T-helper 17 cell (primary cell): Measurements from ENCODE around the gene TSEN54. TPM values are rescaled to one million over a fixed set of nuclear protein-coding genes. Genes with fewer than 3 reads are reported as not detected.
A peak's percentile ranks its signal among the peaks of the same experiment; 100 is the strongest.

Experiments used
- ATAC-seq: fragments of 150-1000 bp; cut with Tn5 transposase; 2 replicates; pipeline ENCODE4 v1.10.0; 2021; ENCODE audit warnings: mild to moderate bottlenecking, moderate library complexity
- DNase-seq, 3 donors: peaks; one replicate each; pipeline versions ENCODE4 v3.0.0 to v3.0.0-alpha.2; 2020 to 2021
- H3K9me3 ChIP-seq: one replicate; pipeline ENCODE4 v1.7.0; 2013; ENCODE audit warnings: low read length, mild to moderate bottlenecking; ENCODE audit not compliant: control insufficient read depth, poor library complexity, severe bottlenecking
- H3K27ac Mint-ChIP-seq: one replicate; pipeline ENCODE4 v1.8.0; 2022; ENCODE audit warnings: mild to moderate bottlenecking, moderate library complexity, mixed read lengths
- H3K27me3 Mint-ChIP-seq: one replicate; pipeline ENCODE4 v1.8.0; 2022; ENCODE audit warnings: mixed read lengths
- H3K36me3 Mint-ChIP-seq: one replicate; pipeline ENCODE4 v1.8.0; 2022; ENCODE audit warnings: low read depth, mixed read lengths
- H3K4me1 Mint-ChIP-seq: one replicate; pipeline ENCODE4 v1.8.0; 2022; ENCODE audit warnings: mild to moderate bottlenecking, mixed read lengths
- H3K4me3 Mint-ChIP-seq: one replicate; pipeline ENCODE4 v1.8.0; 2022; ENCODE audit warnings: mild to moderate bottlenecking, moderate library complexity, mixed read lengths
- total RNA-seq, 4 donors: library from RNA in 2 of 4; stranded (reverse) in 2 of 4; gene quantifications; one replicate each; pipeline ENCODE4 v1.2.3 and lab custom pipeline; 2022 to 2026

TSEN54 gene
- total RNA-seq, 2 donors from 2014 or later: 49.7 to 56.5 TPM

- ATAC-seq (no peak), DNase-seq (no peak)
- Mint-ChIP-seq H3K27me3 (no peaks in the 10 kb centered on the region), H3K4me3 (no peak overlapping the region), H3K36me3 (peaks cover 2% of the 10 kb centered on the region), H3K4me1 (peaks cover 9% of the 10 kb centered on the region), H3K27ac (no peak overlapping the region)
- no peaks in the 10 kb centered on the region for H3K9me3 ChIP-seq
Observed at GRCh38 chr17:75568412-75569255, 52.3 kb downstream of the TSEN54 start.

DNA sequence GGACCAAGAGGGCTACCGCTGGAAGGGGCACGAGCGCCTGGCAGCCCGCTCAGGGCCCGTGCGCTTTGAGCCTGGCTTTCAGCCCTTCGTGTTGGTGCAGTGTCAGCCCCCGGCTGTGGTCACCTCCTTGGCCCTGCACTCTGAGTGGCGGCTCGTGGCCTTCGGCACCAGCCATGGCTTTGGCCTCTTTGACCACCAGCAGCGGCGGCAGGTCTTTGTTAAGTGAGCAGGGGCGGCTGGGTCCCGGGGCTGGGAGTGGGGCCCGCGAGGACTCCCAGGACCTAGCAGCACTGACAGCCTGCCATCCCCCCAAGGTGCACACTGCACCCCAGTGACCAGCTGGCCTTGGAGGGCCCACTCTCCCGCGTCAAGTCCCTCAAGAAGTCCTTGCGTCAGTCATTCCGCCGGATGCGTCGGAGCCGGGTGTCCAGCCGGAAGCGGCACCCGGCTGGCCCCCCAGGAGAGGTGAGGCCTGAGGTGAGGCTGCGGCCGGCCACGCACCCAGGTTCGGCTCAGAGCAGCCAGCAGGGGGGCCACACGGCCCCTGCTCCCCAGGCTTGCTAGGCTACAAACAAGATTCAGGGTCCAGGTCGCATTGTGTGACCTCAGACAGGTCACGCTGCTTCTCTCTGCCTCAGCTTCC lies 53.8 kb downstream of the TSEN54 start:
- no peak for DNase-seq
- peaks cover 9% of the 10 kb centered on the region for H3K4me1 Mint-ChIP-seq
- no peaks in the 10 kb centered on the region for H3K9me3 ChIP-seq
- ATAC-seq: no peak
- peaks cover 2% of the 10 kb centered on the region for H3K36me3 Mint-ChIP-seq
- no peak overlapping the region for H3K4me3 Mint-ChIP-seq
- no peak overlapping the region for H3K27ac Mint-ChIP-seq
- H3K27me3 Mint-ChIP-seq: no peaks in the 10 kb centered on the region

DNA sequence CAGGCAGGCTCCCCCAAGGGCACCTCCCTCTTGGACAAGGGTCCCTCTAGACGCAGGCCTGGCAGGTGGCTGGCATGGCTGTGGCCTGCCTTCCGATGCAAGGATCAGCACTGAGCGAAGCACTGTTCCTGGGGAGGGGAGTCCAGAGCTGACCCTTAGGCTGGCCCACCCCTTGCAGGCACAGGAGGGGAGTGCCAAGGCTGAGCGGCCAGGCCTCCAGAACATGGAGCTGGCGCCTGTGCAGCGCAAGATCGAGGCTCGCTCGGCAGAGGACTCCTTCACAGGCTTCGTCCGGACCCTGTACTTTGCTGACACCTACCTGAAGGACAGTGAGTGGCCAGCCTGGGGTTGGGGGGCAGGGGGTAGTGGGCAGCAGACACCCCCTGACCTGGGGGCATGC lies 54.4 kb downstream of the TSEN54 start:
- Mint-ChIP-seq H3K27ac (no peak overlapping the region), H3K36me3 (peaks cover 2% of the 10 kb centered on the region), H3K27me3 (no peaks in the 10 kb centered on the region), H3K4me1 (peaks cover 9% of the 10 kb centered on the region), H3K4me3 (no peak overlapping the region)
- DNase-seq: no peak
- no peak for ATAC-seq
- no peaks in the 10 kb centered on the region for H3K9me3 ChIP-seq

DNA sequence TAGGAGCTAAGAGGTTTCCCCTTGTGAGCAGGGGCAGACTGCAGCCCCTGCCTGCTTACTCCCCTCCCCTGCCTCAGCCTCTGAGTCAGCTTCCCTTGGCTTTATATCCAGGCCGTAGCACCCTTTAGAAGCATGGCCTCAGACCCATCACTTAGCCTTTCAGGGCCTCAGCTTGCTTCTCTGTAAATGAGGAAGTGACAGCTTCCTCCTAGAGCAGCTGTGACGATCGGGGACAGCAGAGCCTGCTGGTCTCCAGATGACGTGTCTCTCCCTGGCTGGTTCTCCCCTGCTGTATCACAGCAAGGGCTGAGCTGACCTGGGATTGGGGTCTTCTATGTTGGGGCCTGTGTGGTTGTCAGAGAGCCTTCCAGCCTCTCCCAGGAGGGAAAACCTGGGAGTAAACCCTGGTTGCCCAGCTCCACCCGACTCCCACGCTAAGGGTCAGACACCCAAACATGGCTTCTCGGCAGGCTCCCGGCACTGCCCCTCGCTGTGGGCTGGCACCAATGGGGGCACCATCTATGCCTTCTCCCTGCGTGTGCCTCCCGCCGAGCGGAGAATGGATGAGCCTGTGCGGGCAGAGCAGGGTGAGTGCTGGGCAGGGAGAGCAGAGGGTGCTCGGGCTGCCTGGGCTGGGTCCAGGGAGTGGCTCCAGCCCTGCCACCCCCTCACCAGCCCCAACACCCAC lies 55.0 kb downstream of the TSEN54 start:
- H3K4me3 Mint-ChIP-seq: no peak overlapping the region
- ATAC-seq (peak; percentile 77), DNase-seq (no peak)
- H3K27me3 Mint-ChIP-seq: no peaks in the 10 kb centered on the region
- no peaks in the 10 kb centered on the region for H3K9me3 ChIP-seq
- H3K27ac Mint-ChIP-seq: no peak overlapping the region
- H3K4me1 Mint-ChIP-seq: peaks cover 5% of the 10 kb centered on the region
- no peaks in the 10 kb centered on the region for H3K36me3 Mint-ChIP-seq

DNA sequence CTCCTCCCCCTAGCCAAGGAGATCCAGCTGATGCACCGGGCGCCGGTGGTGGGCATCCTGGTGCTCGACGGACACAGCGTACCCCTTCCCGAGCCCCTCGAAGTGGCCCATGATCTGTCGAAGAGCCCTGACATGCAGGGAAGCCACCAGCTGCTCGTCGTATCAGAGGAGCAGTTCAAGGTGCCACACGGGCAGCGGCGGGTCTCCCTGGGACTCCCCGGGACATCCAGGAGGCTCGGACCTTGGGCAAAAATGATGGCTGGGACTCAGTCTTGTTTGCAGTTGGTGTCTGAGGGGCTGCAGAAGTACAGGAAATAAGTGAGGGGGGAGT lies 55.5 kb downstream of the TSEN54 start:
- DNase-seq (no peak), ATAC-seq (no peak)
- H3K36me3 Mint-ChIP-seq: no peaks in the 10 kb centered on the region
- H3K4me3 Mint-ChIP-seq: no peak overlapping the region
- no peak overlapping the region for H3K27ac Mint-ChIP-seq
- H3K27me3 Mint-ChIP-seq: no peaks in the 10 kb centered on the region
- H3K9me3 ChIP-seq: no peaks in the 10 kb centered on the region
- H3K4me1 Mint-ChIP-seq: peaks cover under 1% of the 10 kb centered on the region

GRCh38 chr17:75572713-75573539 lies 56.6 kb downstream of the TSEN54 start:
- ATAC-seq (no peak), DNase-seq (no peak)
- Mint-ChIP-seq H3K27ac (no peak overlapping the region), H3K4me3 (no peak overlapping the region), H3K36me3 (no peaks in the 10 kb centered on the region), H3K27me3 (no peaks in the 10 kb centered on the region), H3K4me1 (no peaks in the 10 kb centered on the region)
- no peaks in the 10 kb centered on the region for H3K9me3 ChIP-seq

DNA sequence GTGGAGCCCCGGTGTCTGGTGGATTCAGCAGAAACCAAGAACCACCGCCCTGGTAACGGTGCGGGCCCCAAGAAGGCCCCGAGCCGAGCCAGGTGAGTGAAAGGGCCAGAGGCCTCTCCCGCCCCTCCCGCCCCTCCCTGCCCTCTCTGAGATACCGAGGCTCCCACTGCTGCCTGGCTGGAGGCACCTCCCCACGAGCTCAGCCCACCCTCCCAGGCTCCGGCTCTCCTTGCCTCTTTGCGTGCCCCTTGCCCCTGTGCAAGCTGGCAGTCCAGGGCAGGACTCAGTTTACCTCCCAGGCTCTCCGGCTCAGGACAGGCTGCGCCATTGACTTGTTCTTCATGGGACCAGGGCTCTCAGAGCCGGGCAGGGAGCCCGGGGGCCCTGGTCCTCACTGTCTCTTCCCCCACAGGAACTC lies 57.2 kb downstream of the TSEN54 start:
- H3K27ac Mint-ChIP-seq: no peak overlapping the region
- no peaks in the 10 kb centered on the region for H3K27me3 Mint-ChIP-seq
- ATAC-seq (no peak), DNase-seq (no peak)
- no peaks in the 10 kb centered on the region for H3K36me3 Mint-ChIP-seq
- H3K4me1 Mint-ChIP-seq: no peaks in the 10 kb centered on the region
- H3K9me3 ChIP-seq: no peaks in the 10 kb centered on the region
- no peak overlapping the region for H3K4me3 Mint-ChIP-seq

GRCh38 chr17:75573994-75574393 lies 57.7 kb downstream of the TSEN54 start:
- no peak for ATAC-seq
- Mint-ChIP-seq H3K27me3 (no peaks in the 10 kb centered on the region), H3K4me1 (no peaks in the 10 kb centered on the region)

More at GRCh38 chr17:75573994-75574393, 57.7 kb downstream of the TSEN54 start:
- DNase-seq: no peak
- H3K9me3 ChIP-seq: no peaks in the 10 kb centered on the region
- H3K36me3 Mint-ChIP-seq: no peaks in the 10 kb centered on the region
- no peak overlapping the region for H3K4me3 Mint-ChIP-seq
- no peak overlapping the region for H3K27ac Mint-ChIP-seq

Other genes with a start within 250 kb of the TSEN54 start
- gene MIF4GD, start 245.3 kb upstream of the TSEN54 start, total RNA-seq: 10 to 100 TPM; 27.0 to 35.0 TPM
- gene SLC25A19, start 227.1 kb upstream of the TSEN54 start, total RNA-seq: 10 to 100 TPM; 13.7 to 15.1 TPM
- 100 to 1,000 TPM; 112 to 117 TPM for gene GRB2, start 110.8 kb upstream of the TSEN54 start, total RNA-seq
- 10 to 100 TPM; 70.1 to 70.2 TPM for gene TMEM94, start 59.9 kb upstream of the TSEN54 start, total RNA-seq
- under 1 TPM; 0.08 to 0.40 TPM for gene CASKIN2, start 991 bp upstream of the TSEN54 start, total RNA-seq
- 10 to 100 TPM; 39.3 to 41.9 TPM for gene LLGL2, start 9.2 kb downstream of the TSEN54 start, total RNA-seq
- gene MYO15B, start 71.3 kb downstream of the TSEN54 start, total RNA-seq: 10 to 100 TPM; 42.2 to 69.3 TPM
- gene SMIM5, start 116.9 kb downstream of the TSEN54 start, total RNA-seq: 1 to 10 TPM in 1 of 2 donors, under 1 TPM in 1; 0.40 to 8.4 TPM
- 10 to 100 TPM; 24.1 to 30.6 TPM for gene RECQL5, start 150.6 kb downstream of the TSEN54 start, total RNA-seq
- 100 to 1,000 TPM; 178 to 235 TPM for gene SAP30BP, start 150.8 kb downstream of the TSEN54 start, total RNA-seq
- under 1 TPM in 1 of 2 donors, not detected in 1; 0.72 TPM for gene ITGB4, start 204.9 kb downstream of the TSEN54 start, total RNA-seq
- 1 to 10 TPM; 9.6 to 9.7 TPM for gene GALK1, start 248.7 kb downstream of the TSEN54 start, total RNA-seq